C4-2B (cell line): ENCODE results near the gene MTFMT.

Source experiments
- H3K27ac ChIP-seq: fragments of 450-650 bp; 2 replicates; pipeline ENCODE4 v1.5.1; 2017
- CTCF ChIP-seq: fragments of 450-650 bp; conservative IDR thresholded peaks from 2 replicates; pipeline ENCODE4 v1.5.1; 2017; ENCODE audit warnings: mild to moderate bottlenecking
- ZFX ChIP-seq: fragments of 450-650 bp; IDR thresholded peaks from 2 replicates; pipeline ENCODE4 v1.6.1; 2017

The MTFMT gene

GRCh38 chr15:64979252-64979710 lies 50.2 kb downstream of the MTFMT start:
- no peak overlapping the region for H3K27ac ChIP-seq
- TF ChIP-seq ZFX (no peak), CTCF (no peak)

GRCh38 chr15:64975390-64975789 lies 54.0 kb downstream of the MTFMT start:
- TF ChIP-seq ZFX (no peak), CTCF (no peak)
- H3K27ac ChIP-seq, result no peak overlapping the region

GRCh38 chr15:64970698-64971097 lies 58.7 kb downstream of the MTFMT start:
- TF ChIP-seq ZFX, result no peak
- no peak for TF ChIP-seq CTCF
- H3K27ac ChIP-seq, result no peak overlapping the region

GRCh38 chr15:64969401-64969800 lies 60.0 kb downstream of the MTFMT start:
- H3K27ac ChIP-seq, result no peak overlapping the region
- no peak for TF ChIP-seq CTCF
- TF ChIP-seq ZFX, result no peak

GRCh38 chr15:64961013-64961412 lies 68.4 kb downstream of the MTFMT start:
- no peak overlapping the region for H3K27ac ChIP-seq
- TF ChIP-seq ZFX, result no peak
- no peak for TF ChIP-seq CTCF

- no peak for TF ChIP-seq ZFX
- no peak for TF ChIP-seq CTCF
These were observed 69.3 kb downstream of the MTFMT start for GRCh38 chr15:64960153-64960552.

GRCh38 chr15:64959128-64959527 lies 70.3 kb downstream of the MTFMT start:
- no peak overlapping the region for H3K27ac ChIP-seq
- no peak for TF ChIP-seq CTCF
- TF ChIP-seq ZFX, result no peak

More at GRCh38 chr15:64960153-64960552, 69.3 kb downstream of the MTFMT start:
- H3K27ac ChIP-seq, result no peak overlapping the region
